SK-N-SH (cell line): ENCODE measurements around the gene ALDH1L1. TPM values are rescaled to one million over a fixed set of nuclear protein-coding genes. Genes with fewer than 3 reads are reported as not detected.

ENCODE experiments used
- CTCF ChIA-PET: fragments of 300-600, 350-600 bp; formaldehyde crosslinking; extraction: SDS; loops from one replicate; lab custom pipeline; 2021; lab: Yijun Ruan, JAX
- POLR2A ChIA-PET: fragments of 350-600 bp; sonication (Branson Sonifier 250); formaldehyde crosslinking; extraction: SDS; loops from one replicate; lab custom pipeline; 2020; ENCODE audit warnings: antibody characterized with exemption, inconsistent platforms; lab: Yijun Ruan, JAX
- DNase-seq: peaks from one replicate; pipeline ENCODE4 v3.0.0; 2012
- H2AFZ ChIP-seq: fragments of 200-600 bp; sonication (generic); 2 replicates; pipeline ENCODE4 v1.8.1; 2016; ENCODE audit warnings: antibody characterized with exemption, mild to moderate bottlenecking, low read depth
- H3F3A ChIP-seq: fragments of 200-600 bp; sonication (generic); replicated peaks from 2 replicates; pipeline ENCODE3; 2016; ENCODE audit warnings: antibody characterized with exemption, mild to moderate bottlenecking; ENCODE audit not compliant: insufficient read depth
- H3K27ac ChIP-seq, 2 experiments: fragments of 200-500 bp in 1 of 2; fragments of 200-600 bp in 1 of 2; sonication (Bioruptor generic) in 1 of 2; sonication (generic), shearing (Covaris generic) in 1 of 2; 2 replicates each; pipeline versions ENCODE4 v1.5.1 to v1.6.1; 2014 to 2016; ENCODE audit warnings: low read depth in 2 of 2, inconsistent platforms in 1 of 2, low read length in 1 of 2, mild to moderate bottlenecking in 1 of 2, mixed read lengths in 1 of 2
- H3K27me3 ChIP-seq: fragments of 200-600 bp; sonication (generic), shearing (Covaris generic); 2 replicates; pipeline ENCODE4 v1.6.1; 2016; ENCODE audit warnings: mixed run types; ENCODE audit not compliant: insufficient read depth
- H3K36me3 ChIP-seq, 2 experiments: fragments of 200-500 bp in 1 of 2; fragments of 200-600 bp in 1 of 2; sonication (Bioruptor generic) in 1 of 2; sonication (generic) in 1 of 2; replicated peaks in 1 of 2; 2 replicates each; pipeline versions ENCODE3 to v1.5.1; 2014 to 2016; ENCODE audit warnings: low read length in 1 of 2, mild to moderate bottlenecking in 1 of 2; ENCODE audit not compliant: insufficient read depth in 2 of 2, control insufficient read depth in 1 of 2
- H3K4me1 ChIP-seq, 2 experiments: fragments of 200-500 bp in 1 of 2; fragments of 200-600 bp in 1 of 2; sonication (Bioruptor generic) in 1 of 2; sonication (generic), shearing (Covaris generic) in 1 of 2; 2 replicates each; pipeline versions ENCODE4 v1.5.1 to v1.6.1; 2014 to 2016; ENCODE audit warnings: low read depth in 1 of 2, low read length in 1 of 2, mixed run types in 1 of 2; ENCODE audit not compliant: insufficient read depth in 2 of 2, control insufficient read depth in 1 of 2
- H3K4me2 ChIP-seq: fragments of 200-600 bp; sonication (generic), shearing (Covaris generic); 2 replicates; pipeline ENCODE4 v1.6.1; 2017; ENCODE audit warnings: mixed run types
- H3K4me3 ChIP-seq, 2 experiments: fragments of 200-500 bp in 1 of 2; fragments of 200-600 bp in 1 of 2; sonication (Bioruptor generic) in 1 of 2; sonication (generic), shearing (Covaris generic) in 1 of 2; 2 replicates each; pipeline versions ENCODE4 v1.5.1 to v1.8.1; 2014 to 2016; ENCODE audit warnings: low read depth in 2 of 2, inconsistent platforms in 1 of 2, low read length in 1 of 2, mild to moderate bottlenecking in 1 of 2, mixed read lengths in 1 of 2, moderate library complexity in 1 of 2
- H3K79me2 ChIP-seq: fragments of 200-600 bp; sonication (generic); 2 replicates; pipeline ENCODE4 v1.8.1; 2017; ENCODE audit warnings: mild to moderate bottlenecking; ENCODE audit not compliant: insufficient read depth
- H3K9ac ChIP-seq: fragments of 200-600 bp; sonication (generic); 2 replicates; pipeline ENCODE4 v1.6.1; 2017; ENCODE audit warnings: mixed run types
- H3K9me2 ChIP-seq: fragments of 200-600 bp; sonication (generic); 2 replicates; pipeline ENCODE4 v1.6.1; 2017; ENCODE audit warnings: mixed run types
- H3K9me3 ChIP-seq: fragments of 200-600 bp; sonication (generic); 2 replicates; pipeline ENCODE4 v1.6.1; 2017; ENCODE audit warnings: mixed run types, mild to moderate bottlenecking, moderate library complexity
- H4K20me1 ChIP-seq: fragments of 200-600 bp; sonication (generic); 2 replicates; pipeline ENCODE4 v1.6.1; 2017; ENCODE audit warnings: mild to moderate bottlenecking, mixed run types; ENCODE audit not compliant: insufficient read depth
- CHD2 ChIP-seq: fragments of 150-350 bp; IDR thresholded peaks from 2 replicates; pipeline ENCODE4 v1.6.1; 2018; ENCODE audit warnings: low read length; ENCODE audit not compliant: partially characterized antibody
- FOXJ3 ChIP-seq: sonication (generic); formaldehyde crosslinking; IDR thresholded peaks from 2 replicates; pipeline ENCODE4 v1.5.1; 2020; ENCODE audit warnings: mild to moderate bottlenecking, missing genetic modification reagents
- FOXM1 ChIP-seq: IDR thresholded peaks from 2 replicates; pipeline ENCODE4 v1.4.0; 2012; ENCODE audit warnings: low read depth, mild to moderate bottlenecking
- MEF2A ChIP-seq: IDR thresholded peaks from 2 replicates; pipeline ENCODE4 v1.4.0; 2012; ENCODE audit warnings: low read depth, borderline replicate concordance
- NFIC ChIP-seq: IDR thresholded peaks from 2 replicates; pipeline ENCODE4 v1.4.0; 2012; ENCODE audit warnings: borderline replicate concordance
- POLR2AphosphoS5 ChIP-seq: IDR thresholded peaks from 2 replicates; pipeline ENCODE4 v1.6.1; 2012; ENCODE audit warnings: low read depth, low read length
- RAD21 ChIP-seq: IDR thresholded peaks from 2 replicates; pipeline ENCODE4 v1.6.1; 2012; ENCODE audit warnings: mild to moderate bottlenecking, low read length
- RCOR1 ChIP-seq: fragments of 150-350 bp; IDR thresholded peaks from 2 replicates; pipeline ENCODE4 v1.6.1; 2017; ENCODE audit warnings: antibody characterized with exemption, low read length
- RXRA ChIP-seq: IDR thresholded peaks from 2 replicates; pipeline ENCODE4 v1.4.0; 2012; ENCODE audit warnings: low read depth, mild to moderate bottlenecking, borderline replicate concordance
- SIN3A ChIP-seq: IDR thresholded peaks from 2 replicates; pipeline ENCODE4 v1.6.1; 2012; ENCODE audit warnings: low read depth, mild to moderate bottlenecking, low read length, moderate library complexity, borderline replicate concordance
- SMC3 ChIP-seq: IDR thresholded peaks from 2 replicates; pipeline ENCODE4 v1.6.1; 2012; ENCODE audit warnings: low read depth, low read length, improper control_type of control experiment
- TAF1 ChIP-seq: IDR thresholded peaks from 2 replicates; pipeline ENCODE4 v1.6.1; 2012; ENCODE audit warnings: low read depth, mild to moderate bottlenecking, low read length, moderate library complexity, borderline replicate concordance
- TCF12 ChIP-seq: IDR thresholded peaks from 2 replicates; pipeline ENCODE4 v1.4.0; 2012
- TEAD4 ChIP-seq: IDR thresholded peaks from 2 replicates; pipeline ENCODE4 v1.4.0; 2012; ENCODE audit warnings: mild to moderate bottlenecking, borderline replicate concordance; ENCODE audit not compliant: insufficient read depth
- YY1 ChIP-seq: IDR thresholded peaks from 2 replicates; pipeline ENCODE4 v1.4.0; 2012; ENCODE audit warnings: low read depth, mild to moderate bottlenecking
- WGBS: methylation state at CpG from one replicate; pipeline ENCODE4 v1.1.6; 2017; ENCODE audit warnings: low lambda C conversion rate; 5-methylcytosine and 5-hydroxymethylcytosine counted together
- polyA plus RNA-seq, 3 experiments: library from polyadenylated mRNA; depleted of rRNA; stranded (reverse); fragments of >200 nt; gene quantifications; 2 replicates each; pipeline ENCODE4 v1.2.3, GENCODE V29; 2012
- TF ChIP-seq, protein P1 (sequence below): fragments of 200-600 bp; sonication (generic); IDR thresholded peaks from 2 replicates; pipeline ENCODE4 v1.6.1; 2017; ENCODE audit warnings: antibody characterized with exemption, mild to moderate bottlenecking, moderate library complexity
- TF ChIP-seq, protein P2 (sequence below): IDR thresholded peaks from 2 replicates; pipeline ENCODE4; 2012
- TF ChIP-seq, protein P3 (sequence below): IDR thresholded peaks from 2 replicates; pipeline ENCODE4 v1.4.0; 2012; ENCODE audit warnings: low read depth, borderline replicate concordance

ALDH1L1 gene
- polyA plus RNA-seq, 1 of the 3 experiments (the other 2 are of a cell fraction), result not detected

DNA sequence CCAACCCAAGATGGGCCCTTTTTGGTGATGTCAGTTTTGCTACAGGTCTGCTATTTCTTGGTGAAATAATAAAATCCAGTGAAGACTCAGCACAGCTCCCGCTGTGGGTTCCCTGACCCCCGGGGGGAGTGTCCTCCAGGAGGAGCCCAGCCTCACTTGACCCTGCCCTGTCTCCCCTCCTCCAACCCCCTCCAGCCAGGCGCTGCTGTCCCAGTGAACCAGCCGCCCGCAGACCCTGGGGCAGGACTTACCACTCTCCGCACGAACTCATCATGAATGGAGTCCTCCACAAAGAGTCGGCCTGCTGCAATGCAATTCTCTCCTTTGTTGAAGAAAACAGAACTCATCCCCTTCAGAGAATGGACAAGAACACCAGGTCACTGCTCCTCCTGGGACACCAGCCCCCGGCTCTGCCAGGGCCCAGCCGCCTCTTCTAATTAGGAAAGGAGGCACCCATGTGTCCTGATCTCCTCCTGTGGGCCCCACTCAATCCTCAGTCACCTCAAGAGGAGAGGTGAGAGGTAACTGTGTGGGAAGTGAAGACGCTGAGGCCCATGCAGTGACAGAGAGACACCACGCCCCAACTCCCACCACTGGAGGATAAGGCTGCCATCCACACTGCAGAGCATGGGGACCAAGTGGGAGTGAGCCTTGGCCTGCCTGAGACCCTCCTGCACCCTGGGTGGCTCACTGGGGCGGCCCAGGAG, 67.7 kb downstream of the ALDH1L1 start:
- H2AFZ ChIP-seq, result no peak overlapping the region
- H3K36me3 ChIP-seq, result no peaks in the 10 kb centered on the region
- no peaks in the 10 kb centered on the region for H4K20me1 ChIP-seq
- TF ChIP-seq FOXJ3 (CRISPR knock-in tag) (no peak), POLR2AphosphoS5 (no peak), MEF2A (no peak), SMC3 (no peak), CHD2 (no peak), SIN3A (no peak), NFIC (no peak), RAD21 (no peak), YY1 (no peak), TAF1 (no peak), TCF12 (no peak), TEAD4 (no peak), RCOR1 (no peak), RXRA (no peak), FOXM1 (no peak)
- TF ChIP-seq, protein P1, sequence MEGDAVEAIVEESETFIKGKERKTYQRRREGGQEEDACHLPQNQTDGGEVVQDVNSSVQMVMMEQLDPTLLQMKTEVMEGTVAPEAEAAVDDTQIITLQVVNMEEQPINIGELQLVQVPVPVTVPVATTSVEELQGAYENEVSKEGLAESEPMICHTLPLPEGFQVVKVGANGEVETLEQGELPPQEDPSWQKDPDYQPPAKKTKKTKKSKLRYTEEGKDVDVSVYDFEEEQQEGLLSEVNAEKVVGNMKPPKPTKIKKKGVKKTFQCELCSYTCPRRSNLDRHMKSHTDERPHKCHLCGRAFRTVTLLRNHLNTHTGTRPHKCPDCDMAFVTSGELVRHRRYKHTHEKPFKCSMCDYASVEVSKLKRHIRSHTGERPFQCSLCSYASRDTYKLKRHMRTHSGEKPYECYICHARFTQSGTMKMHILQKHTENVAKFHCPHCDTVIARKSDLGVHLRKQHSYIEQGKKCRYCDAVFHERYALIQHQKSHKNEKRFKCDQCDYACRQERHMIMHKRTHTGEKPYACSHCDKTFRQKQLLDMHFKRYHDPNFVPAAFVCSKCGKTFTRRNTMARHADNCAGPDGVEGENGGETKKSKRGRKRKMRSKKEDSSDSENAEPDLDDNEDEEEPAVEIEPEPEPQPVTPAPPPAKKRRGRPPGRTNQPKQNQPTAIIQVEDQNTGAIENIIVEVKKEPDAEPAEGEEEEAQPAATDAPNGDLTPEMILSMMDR, result no peak
- TF ChIP-seq, protein P2, sequence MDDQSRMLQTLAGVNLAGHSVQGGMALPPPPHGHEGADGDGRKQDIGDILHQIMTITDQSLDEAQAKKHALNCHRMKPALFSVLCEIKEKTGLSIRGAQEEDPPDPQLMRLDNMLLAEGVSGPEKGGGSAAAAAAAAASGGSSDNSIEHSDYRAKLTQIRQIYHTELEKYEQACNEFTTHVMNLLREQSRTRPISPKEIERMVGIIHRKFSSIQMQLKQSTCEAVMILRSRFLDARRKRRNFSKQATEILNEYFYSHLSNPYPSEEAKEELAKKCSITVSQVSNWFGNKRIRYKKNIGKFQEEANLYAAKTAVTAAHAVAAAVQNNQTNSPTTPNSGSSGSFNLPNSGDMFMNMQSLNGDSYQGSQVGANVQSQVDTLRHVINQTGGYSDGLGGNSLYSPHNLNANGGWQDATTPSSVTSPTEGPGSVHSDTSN, result no peak
- TF ChIP-seq, protein P3, sequence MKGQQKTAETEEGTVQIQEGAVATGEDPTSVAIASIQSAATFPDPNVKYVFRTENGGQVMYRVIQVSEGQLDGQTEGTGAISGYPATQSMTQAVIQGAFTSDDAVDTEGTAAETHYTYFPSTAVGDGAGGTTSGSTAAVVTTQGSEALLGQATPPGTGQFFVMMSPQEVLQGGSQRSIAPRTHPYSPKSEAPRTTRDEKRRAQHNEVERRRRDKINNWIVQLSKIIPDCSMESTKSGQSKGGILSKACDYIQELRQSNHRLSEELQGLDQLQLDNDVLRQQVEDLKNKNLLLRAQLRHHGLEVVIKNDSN, result no peak
- POLR2A ChIA-PET, result no interaction called here
- no peaks in the 10 kb centered on the region for H3F3A ChIP-seq
- no peak overlapping the region for H3K4me2 ChIP-seq
- H3K4me3 ChIP-seq, result no peak overlapping the region
- no peak for DNase-seq
- no peak overlapping the region for H3K27ac ChIP-seq
- H3K27me3 ChIP-seq, result no peaks in the 10 kb centered on the region
- 79% methylated on average over 7 of the region's 13 CpGs for WGBS
- no peaks in the 10 kb centered on the region for H3K9me3 ChIP-seq
- no peak overlapping the region for H3K9ac ChIP-seq
- CTCF ChIA-PET, result interaction anchor here (1.3 to 4.3 kb wide), 2 partner anchors 14 to 21 kb away, joined by 3 to 25 read pairs; no protein-coding TSS in a partner anchor
- H3K4me1 ChIP-seq, result no peaks in the 10 kb centered on the region
- no peaks in the 10 kb centered on the region for H3K9me2 ChIP-seq
- H3K79me2 ChIP-seq, result no peaks in the 10 kb centered on the region
